AG09319 (cell line): ENCODE data around the gene FIZ1.

Source experiments
- DNase-seq: peaks from one replicate; pipeline ENCODE4 v3.0.0-alpha.2; 2010; ENCODE audit warnings: low read depth; ENCODE audit errors: extremely low read depth
- CTCF ChIP-seq: IDR thresholded peaks from 2 replicates; pipeline ENCODE4 v1.5.1; 2011; ENCODE audit warnings: low read depth, mild to moderate bottlenecking, inconsistent platforms, low read length, moderate library complexity

FIZ1 gene

GRCh38 chr19:55640043-55640576 is 40.8 kb upstream of the FIZ1 start:
- TF ChIP-seq CTCF = peak; percentile 51
- DNase-seq = no peak

GRCh38 chr19:55638864-55639359 is 39.6 kb upstream of the FIZ1 start:
- peak; percentile 42 for TF ChIP-seq CTCF
- DNase-seq = no peak

DNA sequence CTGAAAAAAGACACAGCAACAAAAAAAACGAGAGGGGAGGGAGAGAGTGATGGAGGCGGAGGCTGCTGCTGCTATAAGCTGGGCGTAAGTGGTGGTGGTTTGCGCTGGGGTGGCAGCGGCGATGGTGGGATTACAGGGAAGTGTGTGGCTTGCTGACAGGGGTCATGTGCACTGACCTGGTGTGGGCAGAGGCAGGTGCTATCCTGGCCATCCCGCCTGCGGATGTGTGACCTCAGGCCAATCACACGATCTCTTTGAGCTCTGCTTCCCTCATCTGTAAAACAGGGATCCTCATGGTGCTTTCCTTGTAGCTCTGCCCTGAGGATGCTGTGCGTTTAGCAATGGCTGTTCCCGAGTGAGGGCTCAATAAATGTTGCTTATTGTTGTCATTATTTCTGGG is 38.2 kb upstream of the FIZ1 start:
- TF ChIP-seq CTCF = no peak
- DNase-seq = no peak

- TF ChIP-seq CTCF = no peak
- no peak for DNase-seq
Observed at GRCh38 chr19:55636723-55637122, 37.4 kb upstream of the FIZ1 start.

- TF ChIP-seq CTCF = no peak
- no peak for DNase-seq
Observed at GRCh38 chr19:55635856-55636440, 36.6 kb upstream of the FIZ1 start.

DNA sequence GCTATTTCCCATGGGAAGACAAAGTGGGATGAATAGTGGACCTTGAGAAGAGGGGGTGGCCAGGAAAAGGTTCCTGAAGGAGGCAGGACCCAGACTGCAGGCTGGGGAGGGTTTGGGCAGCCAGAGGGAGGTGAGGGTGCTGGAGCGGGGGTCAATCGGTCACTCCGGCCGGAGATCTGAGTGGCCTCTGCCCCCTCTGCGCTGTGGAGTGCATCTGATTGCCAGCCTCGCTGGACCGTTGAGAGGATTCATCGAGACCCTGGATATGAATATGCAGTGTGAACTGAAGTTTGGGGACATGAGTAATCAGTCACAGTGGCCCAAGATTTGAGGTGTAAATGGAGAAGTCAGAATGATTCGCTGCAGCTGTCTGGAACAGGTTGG is 36.0 kb upstream of the FIZ1 start:
- no peak for DNase-seq
- no peak for TF ChIP-seq CTCF

- no peak for DNase-seq
- TF ChIP-seq CTCF = no peak
Observed at GRCh38 chr19:55633861-55634260, 34.5 kb upstream of the FIZ1 start.
